Measurements from ENCODE around the gene CREB5.
A peak's percentile ranks its signal among the peaks of the same experiment; 100 is the strongest.

CREB5 gene

DNA sequence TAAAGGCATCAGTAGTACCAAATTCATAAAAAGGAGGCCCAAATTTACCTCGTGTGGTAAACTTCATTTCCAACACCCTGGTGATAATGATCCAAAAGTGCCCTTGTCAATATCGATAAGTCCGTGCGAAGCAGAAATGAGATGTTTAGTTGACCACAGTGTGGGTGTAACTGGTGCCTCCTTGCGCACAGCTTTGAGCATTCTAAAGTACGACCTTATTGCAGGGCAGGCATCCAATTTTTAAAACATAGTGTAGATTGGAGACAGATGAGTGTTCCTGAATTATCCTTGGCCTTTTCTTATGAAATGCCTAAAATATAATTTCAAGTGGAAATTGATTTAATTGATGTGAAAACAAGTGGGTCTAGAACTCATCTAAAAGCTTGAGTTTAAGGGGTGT is 297.4 kb downstream of the CREB5 start:
- Histone ChIP-seq H3K27ac (no peak overlapping the region), H3K4me3 (no peak overlapping the region)

DNA sequence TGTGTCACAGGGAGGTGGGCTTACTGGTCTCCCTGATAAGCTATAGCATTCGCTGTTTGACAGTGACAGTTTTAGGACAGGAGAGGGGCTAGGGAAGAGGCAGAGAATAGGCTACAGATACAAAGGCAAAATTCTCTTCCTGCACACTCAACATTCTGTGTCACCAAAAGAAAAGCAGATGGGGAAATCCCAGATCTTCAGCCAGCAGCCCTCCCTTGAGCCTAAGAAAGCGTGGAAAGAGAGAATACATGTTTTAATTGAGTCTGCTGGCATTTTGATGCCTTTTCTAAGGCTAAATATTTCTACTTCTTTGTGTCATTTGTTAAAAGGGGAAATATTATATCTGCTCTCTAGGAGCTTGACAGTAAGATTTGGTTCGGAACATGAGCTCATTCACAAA is 298.8 kb downstream of the CREB5 start:
- Histone ChIP-seq H3K4me3 (no peak overlapping the region), H3K27ac (no peak overlapping the region)

DNA sequence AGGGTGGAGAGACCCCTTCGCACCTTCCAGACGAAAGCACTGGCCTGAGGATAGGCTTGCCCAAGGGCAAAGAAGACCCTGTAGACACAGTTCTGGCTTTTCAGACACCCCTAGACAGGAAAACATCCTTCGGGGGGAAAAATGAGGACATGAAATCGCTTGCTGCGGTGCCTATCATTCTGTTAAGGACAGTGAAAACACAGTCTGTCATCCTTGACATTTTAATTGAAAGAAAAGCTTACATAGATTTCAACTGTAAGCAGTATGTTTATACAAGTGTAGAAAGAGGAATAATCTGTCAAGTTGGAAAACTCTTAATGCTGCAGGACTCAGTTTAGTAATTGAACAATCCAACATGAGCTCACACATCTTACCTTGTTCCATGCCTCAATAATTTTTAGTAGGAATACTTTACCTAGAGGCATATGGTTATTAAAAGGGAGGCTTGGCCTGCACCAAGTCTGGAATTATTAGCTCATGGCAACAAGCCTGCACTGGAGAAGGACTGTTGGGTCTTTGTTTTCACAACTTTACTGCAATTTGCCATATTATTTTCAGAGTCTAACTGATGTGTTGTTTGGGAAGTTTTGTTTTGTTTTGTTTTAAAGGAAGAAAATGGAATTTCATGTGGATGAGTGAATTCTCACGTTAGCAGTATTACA is 302.3 kb downstream of the CREB5 start:
- Histone ChIP-seq H3K4me3 (no peak overlapping the region), H3K27ac (peak overlapping the region in 1 of 21 experiments; percentile 42)

DNA sequence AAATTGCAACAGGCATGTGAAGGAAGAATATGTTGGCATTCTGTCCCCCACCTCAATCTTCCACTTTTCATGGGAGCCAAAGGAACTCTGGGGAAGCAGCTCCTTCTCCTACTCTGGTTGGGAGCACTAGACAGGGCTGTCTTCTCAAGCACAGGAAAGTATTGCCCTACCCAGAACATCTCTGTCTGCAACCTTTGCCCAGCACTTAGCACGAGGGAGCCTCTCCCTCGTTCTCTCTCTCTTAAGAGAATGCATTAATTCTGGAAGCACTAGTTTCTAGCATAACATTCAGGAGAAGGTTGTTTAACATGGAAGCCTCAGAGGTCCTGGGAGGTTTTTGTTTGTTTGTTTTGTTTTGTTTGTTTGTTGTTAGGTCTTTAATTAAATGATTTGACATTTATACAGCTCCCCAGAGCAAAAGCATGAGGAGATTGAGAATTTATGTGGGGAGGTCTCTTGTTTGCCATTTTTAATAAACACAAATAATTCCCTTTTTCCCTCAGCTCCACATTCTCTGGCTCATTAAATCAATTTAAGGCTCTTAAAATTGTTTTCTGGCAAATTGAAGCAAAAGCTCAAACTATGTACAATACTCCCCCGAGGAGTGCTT is 305.2 kb downstream of the CREB5 start:
- Histone ChIP-seq H3K4me3 (no peak overlapping the region), H3K27ac (no peak overlapping the region)

DNA sequence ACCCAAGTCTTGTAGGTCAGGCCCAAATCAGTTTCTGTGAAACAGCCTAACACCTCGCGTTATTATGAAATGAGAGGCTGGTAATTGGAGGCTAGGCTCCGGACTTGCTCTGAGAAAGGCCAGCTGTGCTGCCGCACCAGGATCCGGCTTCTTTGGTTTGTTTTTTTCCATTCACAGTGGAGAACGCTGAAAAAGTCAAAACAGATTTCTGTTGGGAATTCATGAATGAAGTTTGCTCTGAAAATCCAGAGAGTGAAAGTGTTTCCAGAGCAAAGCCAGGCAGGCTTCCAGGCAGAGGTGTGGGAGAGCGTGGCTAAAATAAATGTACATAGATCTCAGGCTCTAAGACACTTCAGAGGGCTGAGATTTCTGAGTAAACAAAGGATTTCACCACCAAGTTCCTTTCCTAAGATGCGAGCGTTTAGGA is 305.8 kb downstream of the CREB5 start:
- no peak overlapping the region for H3K4me3 ChIP-seq
- H3K27ac ChIP-seq = no peak overlapping the region

DNA sequence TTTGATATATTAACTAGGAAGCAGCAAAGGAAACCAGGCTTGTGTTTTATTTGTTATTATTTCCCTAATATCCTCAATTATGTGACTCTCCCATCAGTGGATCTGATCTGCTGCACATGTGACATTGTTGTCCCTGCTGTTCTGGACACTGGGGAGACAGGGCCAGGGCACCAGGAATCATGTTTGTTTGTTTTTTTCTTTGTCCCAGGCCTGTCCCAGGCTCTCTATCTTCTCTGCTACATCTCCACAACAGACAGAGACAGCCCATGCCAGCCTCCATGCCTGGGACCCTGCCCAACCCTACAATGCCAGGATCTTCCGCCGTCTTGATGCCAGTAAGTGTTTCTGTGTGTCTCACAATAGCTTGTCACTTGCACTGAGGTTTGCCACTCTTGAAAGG is 306.2 kb downstream of the CREB5 start:
- H3K27ac ChIP-seq = no peak overlapping the region

DNA sequence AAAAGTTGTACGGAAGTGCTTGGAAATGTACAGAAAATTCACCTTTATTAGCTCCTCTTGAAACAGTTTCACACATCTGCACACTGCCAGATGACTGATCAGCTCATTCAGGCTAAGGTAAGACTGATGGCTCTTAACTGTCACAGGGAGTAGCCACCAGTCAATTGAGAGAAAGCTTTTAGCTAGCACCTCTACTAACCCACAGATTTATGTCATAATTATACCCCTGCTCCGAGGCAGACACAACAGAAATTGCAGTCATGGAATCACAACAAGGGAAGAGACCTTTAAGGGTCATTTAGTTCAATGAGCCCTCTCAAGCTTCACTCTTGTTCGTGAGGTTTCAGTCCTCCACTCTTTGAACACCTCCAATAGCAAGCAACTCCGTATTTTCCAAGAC is 310.4 kb downstream of the CREB5 start:
- Histone ChIP-seq H3K27ac (no peak overlapping the region), H3K4me3 (no peak overlapping the region)

More for the DNA sequence above, 306.2 kb downstream of the CREB5 start:
- H3K4me3 ChIP-seq = no peak overlapping the region

DNA sequence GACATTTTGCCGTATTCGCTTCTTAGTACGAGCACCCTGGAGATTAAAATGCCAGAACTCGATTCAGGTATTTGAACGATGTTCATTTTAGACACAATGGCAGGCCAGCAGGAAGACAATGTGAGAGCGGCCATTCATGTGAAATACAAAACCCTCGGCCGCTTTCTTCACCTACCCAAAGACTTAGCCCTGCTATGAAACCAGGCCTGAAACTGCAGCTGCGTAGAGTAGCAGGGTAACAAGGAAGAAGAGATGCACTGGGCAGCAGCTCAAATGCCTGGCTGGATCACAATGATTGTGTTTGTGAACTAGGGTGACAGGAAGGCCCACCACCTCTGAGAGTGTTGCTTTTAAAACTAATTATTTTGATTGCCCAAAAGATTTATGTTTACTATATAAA is 311.0 kb downstream of the CREB5 start:
- Histone ChIP-seq H3K4me3 (no peak overlapping the region), H3K27ac (no peak overlapping the region)

DNA sequence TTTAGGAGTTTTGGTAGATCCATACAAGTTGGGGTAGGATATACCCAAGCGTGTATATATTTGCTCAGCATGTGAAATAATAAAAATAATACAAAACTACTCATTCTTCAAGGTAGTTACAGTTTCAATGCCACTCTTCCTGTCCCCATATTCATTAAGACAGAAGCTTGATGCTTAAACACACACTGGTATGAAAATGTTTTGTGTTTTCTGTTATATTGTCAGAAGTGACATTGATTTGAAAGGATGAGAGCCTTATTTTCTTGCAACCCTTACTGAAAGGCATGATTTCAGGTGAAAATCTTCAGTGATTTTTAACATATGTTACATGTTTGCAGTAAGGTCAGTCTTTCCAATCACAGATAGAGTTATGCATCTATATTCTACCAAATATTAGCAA is 312.2 kb downstream of the CREB5 start:
- H3K27ac ChIP-seq = no peak overlapping the region
- no peak overlapping the region for H3K4me3 ChIP-seq

DNA sequence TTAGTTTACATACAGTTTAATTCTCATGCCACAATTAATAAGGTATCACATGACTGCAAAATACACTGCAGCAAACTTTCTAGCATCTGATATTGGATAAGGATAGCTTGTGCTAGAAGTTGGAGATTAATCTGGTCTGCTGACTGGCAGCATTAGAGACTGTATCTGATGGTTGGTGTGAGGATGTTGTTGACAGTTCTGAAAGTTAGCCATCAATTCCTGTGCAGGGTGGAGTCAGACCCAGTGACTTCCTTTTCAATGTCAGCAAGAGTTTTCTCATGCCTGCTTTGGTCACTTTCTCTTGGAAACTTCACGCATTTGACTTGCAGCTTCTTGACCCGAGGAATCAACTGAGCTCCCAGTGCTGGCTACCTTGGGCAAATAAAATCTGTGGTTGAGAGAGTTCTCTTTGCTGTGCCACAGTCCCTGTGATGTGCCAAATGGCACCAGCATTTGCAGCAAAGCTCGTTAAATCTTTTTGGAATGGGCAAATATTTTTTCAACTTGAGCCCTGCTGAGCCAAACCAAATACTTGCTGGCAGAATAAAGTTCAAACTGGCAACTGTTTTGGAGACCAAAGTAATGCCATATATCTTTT is 312.8 kb downstream of the CREB5 start:
- no peak overlapping the region for H3K4me3 ChIP-seq
- H3K27ac ChIP-seq = no peak overlapping the region

DNA sequence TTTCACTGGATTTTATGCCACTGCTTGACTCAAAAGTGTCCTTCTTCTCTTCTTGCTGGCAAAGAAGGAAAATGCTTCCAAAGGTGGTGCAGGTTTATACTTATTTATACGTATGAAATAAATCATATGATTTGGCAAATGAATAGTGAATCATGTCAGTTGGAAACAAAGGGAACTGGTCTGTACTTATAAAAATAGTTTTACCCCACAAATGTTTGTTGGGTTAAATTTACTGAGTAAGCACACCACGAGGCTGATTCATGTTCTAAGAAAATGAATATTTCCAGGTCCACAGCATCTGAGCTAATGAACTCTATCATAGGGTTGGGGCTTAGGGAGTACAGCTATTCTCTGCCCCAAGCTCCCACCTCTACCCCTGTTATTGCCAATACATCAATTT is 313.6 kb downstream of the CREB5 start:
- peak overlapping the region in 1 of 21 experiments; percentile 56 for H3K27ac ChIP-seq
- H3K4me3 ChIP-seq = no peak overlapping the region

DNA sequence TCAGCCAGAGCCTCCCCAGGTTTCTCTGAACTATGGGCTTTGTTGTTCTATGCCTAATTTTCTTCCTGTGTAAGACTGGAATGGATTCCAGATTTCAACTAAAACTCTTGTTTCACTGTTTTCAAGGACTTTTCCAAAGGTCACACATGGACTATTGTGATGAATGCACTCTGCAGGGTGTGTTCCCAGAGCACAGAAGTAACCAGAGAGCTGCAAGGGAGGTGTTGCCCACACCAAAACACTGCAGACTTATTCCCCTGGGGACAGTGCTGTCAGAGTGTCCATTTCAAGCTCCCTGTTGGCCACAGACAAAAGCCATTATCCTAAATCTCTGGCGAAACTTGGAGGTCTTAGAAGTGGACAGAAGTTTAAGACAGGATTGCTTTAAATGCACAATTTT is 314.2 kb downstream of the CREB5 start:
- no peak overlapping the region for H3K4me3 ChIP-seq
- no peak overlapping the region for H3K27ac ChIP-seq

DNA sequence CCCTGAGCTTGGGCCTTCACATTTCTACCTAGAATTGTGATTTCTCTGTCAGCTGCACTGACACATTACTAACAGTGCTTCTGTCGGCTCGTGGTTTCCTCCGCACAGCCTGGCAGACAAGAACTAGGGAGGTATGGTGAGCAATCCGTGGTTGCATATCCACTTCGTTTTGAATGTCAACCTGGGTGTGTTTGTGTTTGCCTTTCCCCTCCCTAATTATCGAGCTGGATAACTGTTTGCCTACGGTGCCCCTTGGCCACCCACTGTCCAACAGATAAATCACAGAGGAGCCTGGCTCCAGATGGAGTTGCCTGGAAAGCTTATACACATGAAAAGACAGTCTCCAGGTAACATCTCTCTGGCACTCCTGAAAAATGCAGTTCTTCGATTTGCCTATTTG is 317.0 kb downstream of the CREB5 start:
- peak overlapping the region in 2 of 21 experiments; percentile 20 to 34 for H3K27ac ChIP-seq

DNA sequence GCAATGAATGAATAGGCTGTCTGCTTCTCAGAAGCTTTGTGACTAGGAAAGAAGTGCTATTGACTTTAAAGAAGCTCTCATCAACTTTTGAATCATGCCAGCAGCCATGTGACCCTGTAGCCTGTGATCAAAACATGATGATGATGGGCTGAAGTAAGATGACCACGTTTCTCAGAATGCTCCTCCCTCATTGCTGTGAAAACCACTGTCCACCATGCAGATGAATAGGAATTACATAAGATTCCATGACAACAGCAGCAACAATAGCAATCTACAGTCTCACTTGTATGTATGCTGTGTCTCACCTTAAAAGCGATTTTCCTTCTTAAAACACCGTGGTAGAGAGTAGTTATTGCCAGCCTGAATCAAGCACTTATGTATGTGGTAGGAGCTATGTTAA is 317.4 kb downstream of the CREB5 start:
- H3K4me3 ChIP-seq = no peak overlapping the region
- peak overlapping the region in 1 of 21 experiments; percentile 34 for H3K27ac ChIP-seq

More for the DNA sequence above, 317.0 kb downstream of the CREB5 start:
- no peak overlapping the region for H3K4me3 ChIP-seq

DNA sequence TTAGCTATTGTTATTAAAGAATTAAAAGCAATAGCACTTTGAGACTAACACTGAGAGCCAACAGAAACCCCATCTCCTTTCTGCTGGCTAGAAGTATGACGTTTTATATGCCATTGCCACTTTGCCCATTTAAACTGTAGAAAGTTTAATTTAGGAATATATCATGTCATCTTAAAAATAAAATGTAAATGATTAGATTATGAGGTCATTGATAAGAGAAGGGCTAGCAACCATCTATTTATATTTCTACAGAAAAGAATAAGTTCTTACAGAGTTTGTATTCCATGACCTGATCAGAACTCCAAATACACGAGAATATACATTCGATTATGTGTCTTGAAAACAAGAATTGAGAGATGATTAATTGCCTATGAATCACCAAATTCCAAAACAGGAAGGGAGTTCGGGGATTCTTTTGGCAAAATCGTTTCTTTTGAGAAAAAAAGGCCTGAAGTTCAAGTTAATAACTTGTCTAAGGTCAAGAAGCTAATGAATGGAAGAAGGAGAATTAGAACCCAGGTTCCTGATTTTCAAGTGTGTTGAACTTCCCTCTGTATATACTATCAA is 318.9 kb downstream of the CREB5 start:
- H3K4me3 ChIP-seq = no peak overlapping the region
- H3K27ac ChIP-seq = peak overlapping the region in 6 of 21 experiments; percentile 12 to 52 (median 20)

DNA sequence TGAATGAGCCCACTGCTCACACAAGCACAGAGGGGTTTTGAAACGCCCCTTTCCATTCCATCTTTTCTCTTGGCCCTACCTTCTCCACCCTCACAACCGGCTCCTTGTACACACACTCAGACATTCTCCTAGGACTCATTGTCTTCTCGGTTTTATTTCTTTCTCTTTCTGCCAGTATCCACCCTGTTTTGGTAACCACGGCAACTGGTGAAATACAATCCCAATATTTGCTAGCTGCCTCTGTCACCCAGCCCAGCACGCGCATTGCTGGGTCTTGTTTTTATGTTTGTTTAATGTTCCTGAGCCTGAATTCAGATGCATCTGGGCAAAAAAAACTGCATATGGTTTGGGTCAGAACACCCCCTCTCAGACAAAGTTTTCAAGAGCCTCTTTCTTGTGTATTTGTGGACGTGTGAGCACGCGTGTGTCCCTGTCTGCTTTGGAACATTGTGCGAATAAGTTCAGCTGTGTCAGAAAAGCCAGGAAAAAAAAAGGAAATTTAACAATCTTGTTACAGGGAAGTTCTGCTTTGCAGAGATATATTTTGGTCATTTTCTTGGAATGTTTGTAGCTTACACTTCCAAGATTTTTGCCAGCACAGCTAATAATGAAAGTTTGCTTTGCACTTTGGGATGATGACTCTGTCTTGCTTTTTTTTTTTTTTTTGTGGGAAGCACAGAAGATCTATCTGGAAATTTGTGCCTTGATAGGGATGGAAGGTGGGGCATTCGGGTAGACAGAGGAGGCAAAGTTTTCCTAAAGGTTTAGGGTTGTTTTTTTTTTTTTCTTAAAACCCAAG is 320.0 kb downstream of the CREB5 start:
- no peak overlapping the region for H3K4me3 ChIP-seq
- peak overlapping the region in 11 of 21 experiments; percentile 14 to 60 (median 36) for H3K27ac ChIP-seq

DNA sequence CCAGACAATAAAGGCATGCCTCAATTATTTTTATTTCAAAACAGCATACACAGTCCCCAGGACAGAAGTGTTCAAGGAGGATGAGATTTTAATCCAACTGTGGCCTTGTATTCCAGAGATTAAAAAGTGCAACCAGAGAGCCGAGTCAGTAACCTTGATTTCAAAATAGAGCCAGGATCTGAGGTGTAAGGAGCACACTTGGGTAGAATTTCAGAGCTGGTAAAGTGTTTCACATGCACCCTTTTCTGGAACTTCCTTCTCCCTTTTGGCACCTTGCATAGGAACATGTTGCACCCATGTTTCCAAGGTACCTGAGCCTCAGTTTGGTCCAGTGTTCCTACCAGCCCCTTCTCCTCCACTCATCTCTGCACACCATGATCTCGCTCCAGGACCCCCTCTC is 320.7 kb downstream of the CREB5 start:
- Histone ChIP-seq H3K4me3 (no peak overlapping the region), H3K27ac (peak overlapping the region in 3 of 21 experiments; percentile 11 to 60 (median 52))

DNA sequence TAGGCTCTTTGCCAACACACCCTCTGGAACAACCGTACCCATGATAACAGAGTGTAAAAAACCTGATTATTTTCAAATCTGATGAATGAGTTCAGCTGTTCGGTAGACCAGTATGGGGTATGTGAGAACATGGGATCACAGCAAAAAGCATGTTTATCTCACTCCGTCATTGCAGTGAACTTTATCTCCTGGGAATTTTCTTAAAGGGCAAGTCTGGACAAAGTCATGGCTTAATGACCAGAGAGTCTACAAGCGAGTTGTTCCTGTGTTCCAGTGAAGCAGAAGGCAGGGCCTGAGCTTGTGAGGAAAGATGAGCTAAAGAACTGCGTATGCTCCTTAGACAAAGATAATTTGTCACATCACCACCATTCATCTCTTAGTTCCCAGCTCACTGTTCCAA is 326.1 kb downstream of the CREB5 start:
- H3K4me3 ChIP-seq = no peak overlapping the region
- peak overlapping the region in 1 of 21 experiments; percentile 4 for H3K27ac ChIP-seq

DNA sequence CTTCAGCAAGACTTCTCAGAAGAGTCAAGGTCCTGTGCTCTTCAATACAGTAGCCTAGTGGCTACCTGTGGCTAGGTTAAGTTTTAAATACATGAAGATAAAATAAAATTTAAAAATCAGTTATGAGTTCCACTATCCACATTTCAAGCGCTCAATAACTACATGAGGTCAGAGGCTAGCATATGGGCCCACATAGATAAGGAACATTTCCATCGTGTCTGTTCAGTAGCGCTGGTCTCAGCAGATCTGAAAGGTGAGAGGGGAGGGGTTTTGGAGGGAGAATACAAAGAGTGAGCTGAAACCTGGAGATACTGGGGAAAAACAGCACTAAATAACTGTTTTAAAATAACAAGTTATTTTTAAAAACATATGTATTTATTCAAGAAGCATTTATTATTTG is 326.8 kb downstream of the CREB5 start:
- H3K4me3 ChIP-seq = no peak overlapping the region
- peak overlapping the region in 1 of 21 experiments; percentile 37 for H3K27ac ChIP-seq

DNA sequence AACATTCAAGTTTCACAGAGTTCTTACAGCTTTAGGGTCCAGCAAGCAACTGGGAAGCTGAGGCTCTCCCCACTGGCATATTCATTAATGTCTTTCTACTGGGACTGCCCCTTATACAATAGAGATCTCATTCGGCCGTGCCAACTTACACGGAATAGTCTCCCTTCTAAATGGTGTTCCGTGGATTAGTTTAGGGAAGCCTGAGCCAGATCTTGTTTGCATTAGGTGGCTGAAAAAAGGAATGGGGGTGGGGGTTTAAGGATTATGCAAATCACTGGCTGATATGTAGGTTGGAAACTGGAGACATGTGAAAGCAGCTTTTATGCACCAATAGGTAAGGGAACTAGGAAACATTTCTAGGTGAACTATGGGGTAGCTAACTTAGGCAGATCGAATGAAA is 327.5 kb downstream of the CREB5 start:
- peak overlapping the region in 2 of 21 experiments; percentile 17 to 37 for H3K27ac ChIP-seq
- H3K4me3 ChIP-seq = no peak overlapping the region
